ENCODE measurements around the gene FBLN1.
"Not testable (repeated sequence)": the region's sequence is repeated elsewhere in the genome, so short reads cannot be mapped to it uniquely, and the experiment has no call there.

The FBLN1 gene

DNA sequence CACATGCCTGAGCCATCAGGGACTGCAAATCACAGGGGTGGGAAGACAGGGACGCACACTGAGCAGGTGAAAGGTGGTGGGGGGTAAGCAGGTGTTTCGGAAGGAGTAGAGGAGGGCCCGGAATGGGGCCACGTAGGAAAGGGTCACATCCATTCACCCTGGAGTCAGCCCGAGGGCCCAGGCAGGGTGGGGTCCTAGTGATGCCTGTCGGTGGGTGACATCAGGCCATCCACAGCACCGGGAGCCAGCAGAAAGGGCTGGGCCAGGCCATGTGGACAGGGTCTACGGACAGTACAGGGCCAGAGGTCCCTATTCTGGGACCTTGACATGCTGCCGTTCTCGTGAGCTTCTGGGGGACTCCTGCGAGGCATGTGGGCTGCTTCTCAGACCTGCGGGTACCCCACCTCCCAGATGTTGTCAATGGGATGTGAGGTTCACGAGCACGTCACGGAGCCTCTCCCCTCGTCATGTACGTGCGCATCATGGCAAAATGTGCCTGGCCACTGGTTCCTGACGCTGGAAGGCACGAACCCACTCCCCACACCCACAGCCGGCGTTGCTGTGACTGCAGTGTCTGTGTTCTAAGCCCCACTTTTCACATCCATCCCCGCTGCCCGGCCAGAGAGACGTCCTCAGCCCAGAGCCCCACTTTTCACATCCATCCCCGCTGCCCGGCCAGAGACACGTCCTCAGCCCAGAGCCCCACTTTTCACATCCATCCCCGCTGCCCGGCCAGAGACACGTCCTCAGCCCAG lies 84.1 kb downstream of the FBLN1 start:
- no peak for DNase-seq

DNA sequence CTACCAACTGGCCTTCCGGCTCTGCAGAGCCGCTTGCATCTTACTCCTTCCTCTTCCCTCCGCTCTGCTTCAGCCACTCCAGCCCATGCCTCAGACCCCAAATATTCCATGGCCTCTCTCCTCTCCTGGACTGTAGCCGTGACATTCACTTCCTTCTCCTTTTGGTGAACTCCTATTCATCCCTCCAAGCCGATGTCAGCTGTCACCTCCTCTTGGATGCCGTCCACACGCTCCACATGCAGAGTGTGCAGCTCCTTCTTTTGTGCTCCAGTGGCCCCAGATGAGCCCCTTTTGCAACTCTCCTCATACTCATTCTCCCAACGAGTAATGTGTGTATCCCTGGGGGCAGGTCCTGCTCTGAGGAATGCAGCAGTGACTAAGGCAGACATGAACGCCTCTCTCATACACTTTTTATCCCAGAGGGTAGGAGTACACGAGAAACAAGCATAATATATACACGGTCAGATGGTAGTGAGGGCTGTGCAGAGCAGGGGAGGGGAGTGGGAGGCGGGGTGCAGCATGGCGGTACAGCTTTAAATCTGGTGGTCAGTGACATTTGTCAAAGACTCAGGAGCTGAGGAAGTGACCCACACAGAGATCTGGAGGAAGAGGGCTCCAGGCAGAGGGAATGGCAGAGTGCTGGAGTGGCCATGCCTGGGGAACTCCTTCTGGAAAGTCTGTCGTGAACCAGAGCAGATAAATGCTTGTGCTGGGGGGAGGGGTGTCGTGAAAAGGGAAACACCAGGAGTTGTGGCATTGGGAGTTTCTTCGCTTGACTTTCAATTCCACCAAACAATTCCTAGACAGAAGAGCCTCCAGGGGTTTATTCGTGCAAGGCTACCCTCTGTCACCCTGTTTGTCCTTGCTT lies 85.2 kb downstream of the FBLN1 start:
- DNase-seq = no peak

DNA sequence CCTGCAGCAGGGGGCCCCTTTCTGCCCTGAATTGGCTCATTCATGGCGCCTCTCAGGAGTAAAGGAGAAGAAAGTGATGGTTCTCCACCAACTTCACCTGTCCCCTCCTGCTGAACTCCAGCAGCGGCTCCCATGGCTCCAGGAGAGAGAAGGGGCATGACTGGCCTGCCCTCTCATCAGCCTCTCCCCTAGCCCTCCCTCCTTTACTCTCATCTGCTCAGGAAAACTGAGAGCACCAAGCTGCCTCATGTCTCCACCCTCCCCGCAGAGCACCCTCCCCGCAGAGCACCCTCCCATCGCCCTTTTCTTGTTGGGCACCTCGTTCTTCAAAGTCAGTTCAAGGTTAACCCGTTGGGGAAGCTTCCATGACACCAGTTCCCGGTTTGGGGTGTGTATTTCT lies 86.9 kb downstream of the FBLN1 start:
- no peak for DNase-seq

DNA sequence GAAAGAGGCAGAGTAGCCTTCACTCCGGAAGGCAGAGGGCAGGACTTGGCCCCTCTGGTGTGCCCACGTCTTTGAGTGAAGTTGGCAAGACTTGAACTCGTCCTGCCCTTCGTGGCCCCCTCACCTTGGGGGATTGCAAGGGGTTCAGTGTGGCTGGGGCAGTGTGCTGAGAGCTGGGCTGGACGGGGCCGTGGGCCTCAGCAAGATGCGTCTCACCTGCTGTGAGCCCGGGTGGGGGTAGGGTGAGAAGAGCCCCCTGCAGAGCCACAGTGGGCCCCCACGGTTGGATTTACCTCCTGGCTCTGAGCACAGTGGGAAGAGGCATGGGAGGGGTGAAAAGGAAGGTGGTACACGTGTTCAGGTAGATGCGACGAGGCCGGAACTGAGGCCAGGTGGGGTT lies 87.6 kb downstream of the FBLN1 start:
- DNase-seq = no peak

DNA sequence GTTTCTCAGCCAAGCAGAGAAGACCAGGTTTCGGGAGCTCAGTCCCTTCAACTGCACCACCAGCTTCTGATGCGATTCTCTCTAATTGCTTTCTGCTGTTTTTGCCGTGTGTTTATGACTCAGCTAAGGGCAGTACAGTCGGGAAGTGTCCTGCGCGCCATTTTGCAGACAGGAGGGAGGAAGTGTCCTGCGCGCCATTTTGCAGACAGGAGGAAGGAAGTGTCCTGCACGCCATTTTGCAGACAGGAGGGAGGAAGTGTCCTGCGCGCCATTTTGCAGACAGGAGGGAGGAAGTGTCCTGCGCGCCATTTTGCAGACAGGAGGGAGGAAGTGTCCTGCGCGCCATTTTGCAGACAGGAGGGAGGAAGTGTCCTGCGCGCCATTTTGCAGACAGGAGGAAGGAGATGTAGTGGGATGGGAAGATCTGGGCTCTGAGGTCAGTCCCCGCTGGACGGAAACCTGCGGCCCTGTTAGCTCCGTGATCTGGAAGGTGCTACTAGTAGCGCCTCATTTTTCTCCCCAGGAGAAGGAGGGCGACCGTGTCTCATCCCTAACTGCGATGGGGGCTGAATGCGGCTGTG lies 89.0 kb downstream of the FBLN1 start:
- DNase-seq = not testable (repeated sequence)

DNA sequence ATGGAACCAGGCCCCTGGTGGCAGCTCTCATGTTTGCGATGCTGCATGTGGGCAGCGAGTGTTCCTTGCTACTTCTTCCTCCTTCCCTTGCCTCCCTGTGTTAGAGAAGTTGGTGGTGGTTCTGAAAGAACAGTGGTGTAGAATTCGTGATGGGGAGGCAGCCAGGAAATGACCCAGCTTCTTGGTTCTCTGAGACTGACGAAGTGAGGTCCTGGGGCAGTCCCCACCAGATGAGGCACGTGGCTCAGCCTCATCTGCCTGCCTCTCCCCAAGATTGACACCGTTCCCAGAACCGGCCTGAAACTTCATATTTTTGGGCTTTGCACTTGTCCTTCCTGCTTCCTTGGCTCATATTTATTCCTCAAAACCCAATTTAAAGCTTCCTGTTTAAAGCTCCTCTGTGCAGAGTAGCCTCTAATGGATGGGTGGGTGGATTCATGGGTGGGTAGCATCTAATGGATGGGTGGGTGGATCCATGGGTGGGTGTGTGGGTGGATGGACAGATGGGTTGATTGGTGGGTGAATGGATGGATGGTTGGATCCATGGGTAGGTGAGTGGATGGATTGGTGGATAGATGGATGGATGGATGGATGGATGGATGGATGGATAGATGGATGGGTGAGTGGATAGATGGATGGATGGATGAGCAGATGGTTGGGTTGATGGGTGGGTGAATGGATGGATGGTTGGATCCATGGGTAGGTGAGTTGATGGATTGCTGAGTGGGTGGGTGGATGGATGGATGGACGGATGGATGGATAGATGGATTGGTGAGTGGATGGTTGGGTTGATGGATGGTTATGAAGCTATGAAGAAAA lies 91.6 kb downstream of the FBLN1 start:
- DNase-seq = no peak

DNA sequence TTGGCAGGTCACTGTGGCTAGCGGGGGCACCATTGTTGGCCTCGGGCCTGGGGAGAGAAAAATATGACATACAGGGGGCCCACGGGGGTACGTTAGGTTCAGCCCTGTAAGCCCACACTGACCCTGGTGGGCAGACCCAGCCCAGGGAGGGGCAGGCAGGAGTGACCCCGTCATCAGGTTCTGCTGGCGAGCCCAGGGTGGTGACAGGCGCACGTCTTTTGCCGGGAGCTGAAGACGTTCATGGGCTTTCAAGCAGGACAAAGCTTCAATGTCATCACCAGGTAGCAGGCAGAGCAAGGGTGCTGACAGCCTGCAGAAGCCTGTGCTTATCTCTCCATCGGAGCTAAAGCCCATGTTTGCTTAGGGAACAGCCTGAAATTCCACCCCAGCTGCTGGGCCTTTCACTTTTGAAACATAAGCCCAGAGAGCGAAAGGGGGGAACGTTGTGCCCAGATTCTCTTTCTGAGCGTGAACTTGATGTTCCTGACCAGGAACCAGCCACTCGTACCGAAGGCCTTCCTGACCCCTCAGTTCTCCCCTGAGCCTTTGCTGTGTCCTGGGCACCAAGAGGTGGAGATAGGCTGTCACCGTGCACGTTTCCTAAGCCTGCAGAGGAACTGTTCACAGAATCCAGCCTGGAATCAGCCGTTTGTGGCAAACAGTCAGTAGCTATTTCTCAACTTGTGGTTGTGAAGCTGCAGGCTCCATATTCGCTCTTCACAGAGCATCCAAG lies 94.9 kb downstream of the FBLN1 start:
- DNase-seq = no peak

DNA sequence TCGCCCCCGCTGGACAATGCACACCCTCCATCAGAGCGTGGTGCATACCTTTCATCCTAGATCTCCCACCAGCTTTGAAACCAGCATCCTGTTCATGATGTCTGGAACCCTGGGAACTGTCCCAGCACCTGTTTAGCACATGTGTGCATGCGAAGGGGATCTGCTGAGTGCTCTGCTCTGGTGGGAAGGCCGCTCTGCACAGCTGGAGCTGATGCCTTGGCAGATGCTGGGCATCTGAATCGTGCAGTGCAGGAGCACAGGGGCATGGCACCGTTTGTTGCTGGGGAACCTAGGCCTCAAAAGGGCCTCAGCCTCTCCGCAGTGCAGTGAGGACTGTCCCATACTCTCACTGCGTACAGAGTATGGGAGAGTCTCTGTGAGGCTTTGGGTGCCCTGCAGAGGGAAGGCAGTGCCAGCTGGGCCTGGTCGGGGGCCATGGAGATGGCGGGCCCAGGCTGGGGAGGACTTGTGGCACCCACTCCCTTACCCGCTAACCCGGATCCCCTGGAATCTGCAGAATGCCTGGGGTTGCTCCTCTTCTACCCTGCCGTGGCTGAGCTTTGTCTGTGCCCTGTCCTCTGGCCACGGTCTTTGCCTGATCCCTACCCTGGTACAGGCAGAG lies 96.0 kb downstream of the FBLN1 start:
- DNase-seq = no peak

DNA sequence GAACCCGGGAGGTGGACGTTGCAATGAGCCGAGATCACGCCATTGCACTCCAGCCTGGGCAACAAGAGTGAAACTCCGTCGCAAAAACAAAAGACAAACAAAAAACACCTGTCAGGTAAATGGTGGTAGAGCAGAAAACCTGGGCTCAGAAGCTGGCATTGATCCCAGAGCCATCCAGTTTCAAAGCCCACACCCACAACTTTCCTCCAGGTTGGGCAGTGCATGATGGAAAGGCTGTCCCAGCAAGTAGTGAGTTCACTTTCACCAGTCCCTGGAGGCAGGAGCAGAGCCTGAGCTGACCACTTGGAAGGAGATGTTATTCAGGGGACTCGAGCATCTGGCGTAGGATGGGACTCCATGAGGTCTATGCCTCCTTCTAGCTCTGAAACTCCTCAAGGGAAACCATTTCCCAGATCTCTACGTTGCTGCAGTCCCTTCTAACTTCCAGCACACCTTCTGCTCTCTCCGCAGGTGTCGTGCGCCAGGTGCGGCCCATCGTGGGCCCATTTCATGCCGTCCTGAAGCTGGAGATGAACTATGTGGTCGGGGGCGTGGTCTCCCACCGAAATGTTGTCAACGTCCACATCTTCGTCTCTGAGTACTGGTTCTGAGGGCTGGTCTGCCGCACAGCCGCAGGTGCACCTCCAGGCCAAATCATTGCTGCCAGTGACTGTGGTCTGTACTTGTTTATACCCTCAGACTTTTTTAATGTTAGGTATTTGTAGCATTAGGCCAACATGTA lies 97.3 kb downstream of the FBLN1 start:
- DNase-seq = no peak

DNA sequence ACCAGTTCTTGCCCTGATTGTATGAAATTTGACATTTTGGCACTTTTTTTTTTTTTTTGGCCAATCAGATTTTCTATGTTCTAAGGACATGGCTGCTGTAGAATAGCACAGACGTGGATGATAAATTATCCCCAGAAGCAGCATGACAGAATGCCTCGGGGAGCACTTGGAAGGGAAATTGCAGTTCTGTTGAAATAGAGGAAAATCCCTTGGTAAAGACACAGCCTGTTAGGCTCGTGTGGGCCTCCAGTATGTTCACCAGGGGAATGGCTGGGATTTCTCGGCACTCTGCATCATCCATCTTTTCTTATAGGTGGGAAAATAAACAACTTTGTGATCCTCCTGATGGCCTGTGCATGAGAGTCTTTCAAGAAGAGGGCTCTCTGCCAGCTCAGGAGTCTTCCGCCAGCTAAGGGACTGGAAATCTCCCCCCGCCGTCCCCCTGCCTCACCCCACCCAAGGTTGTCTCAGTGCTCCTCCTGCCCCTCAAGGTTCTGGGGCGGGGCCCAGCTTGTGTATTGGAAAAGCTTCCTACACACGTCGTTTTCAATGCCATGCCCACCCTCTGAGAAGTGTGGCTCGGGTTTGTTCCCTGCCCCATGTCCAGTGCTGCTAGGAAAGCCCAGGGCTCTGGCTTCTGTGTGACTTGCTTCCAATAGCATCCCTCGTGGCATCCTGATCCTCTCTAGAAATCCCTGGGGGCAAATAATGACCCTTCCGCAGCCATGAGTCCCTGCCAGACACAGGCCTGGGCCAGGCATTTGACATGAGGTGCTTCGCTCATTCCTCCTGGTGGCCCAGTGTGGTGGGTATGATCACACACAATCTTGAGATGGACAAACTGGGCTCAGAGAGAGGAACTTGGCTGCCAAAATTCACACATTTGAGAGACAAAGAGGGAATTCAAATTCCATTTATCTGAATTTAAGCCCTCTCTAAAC lies 98.4 kb downstream of the FBLN1 start:
- no peak for DNase-seq

DNA sequence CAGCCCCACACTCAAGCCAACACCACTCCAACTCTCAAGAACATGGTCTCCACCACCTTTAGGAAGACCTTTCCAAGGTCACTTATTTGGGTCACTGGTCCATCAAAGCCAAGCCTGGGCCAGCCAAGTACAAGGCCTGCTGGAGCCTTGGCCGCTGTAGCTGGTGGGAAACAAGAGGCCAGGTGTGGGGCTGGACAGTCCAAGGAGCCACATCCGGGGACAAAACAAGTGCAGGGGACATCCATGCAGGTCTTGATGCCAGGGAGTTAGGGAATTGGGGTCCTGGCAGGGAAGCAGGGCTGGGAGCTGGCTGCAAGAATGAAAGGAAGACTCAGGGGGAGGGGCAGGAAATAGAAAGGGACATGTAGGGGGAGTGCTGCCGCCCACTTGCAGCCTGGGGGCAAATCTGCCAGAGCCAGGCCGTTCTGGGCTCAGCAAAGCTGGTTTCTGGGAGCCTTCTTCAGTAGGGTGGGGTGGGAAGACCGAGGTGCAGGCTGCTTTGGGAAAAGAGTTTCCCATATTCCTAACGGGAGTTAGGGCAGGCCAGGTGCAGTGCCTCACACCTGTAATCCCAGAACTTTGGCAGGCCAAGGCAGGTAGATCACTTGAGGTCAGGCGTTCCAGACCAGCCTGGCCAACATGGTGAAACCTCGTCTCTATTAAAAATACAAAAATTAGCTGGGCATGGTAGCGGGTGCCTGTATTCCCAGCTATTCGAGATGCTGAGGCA lies 99.5 kb downstream of the FBLN1 start:
- no peak for DNase-seq

DNA sequence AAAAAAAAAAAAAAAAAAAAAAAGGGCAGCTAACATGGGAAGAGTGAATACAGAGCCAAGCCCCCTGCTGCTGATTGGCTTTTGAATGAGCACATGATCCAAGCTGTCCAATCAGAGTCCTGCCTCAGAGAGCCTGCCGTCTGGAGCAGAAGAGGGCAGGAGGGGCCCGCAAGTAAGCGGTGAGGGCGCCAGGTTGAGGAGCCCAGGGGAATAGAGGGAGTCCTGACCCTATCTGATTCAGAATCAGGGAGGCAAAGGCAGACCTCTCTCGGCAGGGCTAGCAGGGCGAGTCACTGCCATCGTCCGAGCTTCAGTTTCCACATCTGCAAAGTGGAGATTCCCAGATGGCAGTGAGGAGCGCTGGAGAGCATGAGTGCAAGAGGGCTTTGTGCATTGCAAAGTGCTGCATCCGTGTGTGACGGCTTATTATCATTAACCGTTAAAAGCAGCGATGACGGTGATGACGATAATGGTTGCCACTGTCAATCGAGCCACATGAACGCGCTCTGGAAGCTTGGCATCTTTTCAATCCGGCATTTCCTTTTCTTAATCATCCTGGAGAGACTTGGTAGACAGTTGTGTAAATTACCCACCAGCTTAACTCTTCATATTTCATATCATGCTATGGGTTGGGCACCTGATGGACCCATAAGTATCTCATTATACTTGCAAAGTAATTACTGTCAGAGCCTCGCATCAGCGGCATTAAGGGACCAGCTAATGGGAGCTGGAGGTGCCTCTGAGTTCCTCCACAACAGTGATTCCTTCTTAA lies 100.3 kb downstream of the FBLN1 start:
- DNase-seq = no peak

DNA sequence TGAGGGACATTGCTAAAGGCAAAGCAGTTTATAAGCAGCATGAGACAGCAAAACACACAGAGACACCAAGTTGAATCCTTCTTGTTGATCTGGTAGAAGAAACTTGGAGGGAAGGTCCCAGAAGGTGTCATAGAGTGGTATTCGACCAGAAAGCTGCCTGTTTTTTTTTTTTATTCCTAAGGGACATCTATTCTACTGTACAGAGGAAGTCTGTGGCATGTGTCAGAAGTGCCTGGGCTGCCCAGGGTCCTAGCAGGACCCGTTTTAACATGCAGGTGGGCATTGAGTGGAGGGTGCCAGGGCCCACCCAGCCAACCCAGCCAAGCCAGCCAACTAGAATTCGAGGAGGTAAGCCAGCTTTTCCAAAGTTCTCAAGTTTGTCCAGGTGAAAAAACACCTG lies 100.9 kb downstream of the FBLN1 start:
- no peak for DNase-seq

DNA sequence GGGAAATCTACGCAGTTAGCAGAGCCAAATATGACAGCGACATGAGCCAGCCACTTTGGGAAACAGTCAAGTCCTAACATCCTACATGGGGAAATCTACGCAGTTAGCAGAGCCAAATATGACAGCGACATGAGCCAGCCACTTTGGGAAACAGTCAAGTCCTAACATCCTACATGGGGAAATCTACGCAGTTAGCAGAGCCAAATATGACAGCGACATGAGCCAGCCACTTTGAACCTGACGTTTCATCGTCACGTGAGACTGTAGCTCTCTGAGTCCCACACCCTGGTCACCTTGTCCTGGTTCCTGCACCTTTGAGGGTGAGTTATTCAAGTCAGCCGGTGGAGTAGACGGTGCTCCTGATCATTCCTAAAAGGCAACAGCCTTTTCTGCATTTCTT lies 105.4 kb downstream of the FBLN1 start:
- DNase-seq = not testable (repeated sequence)

DNA sequence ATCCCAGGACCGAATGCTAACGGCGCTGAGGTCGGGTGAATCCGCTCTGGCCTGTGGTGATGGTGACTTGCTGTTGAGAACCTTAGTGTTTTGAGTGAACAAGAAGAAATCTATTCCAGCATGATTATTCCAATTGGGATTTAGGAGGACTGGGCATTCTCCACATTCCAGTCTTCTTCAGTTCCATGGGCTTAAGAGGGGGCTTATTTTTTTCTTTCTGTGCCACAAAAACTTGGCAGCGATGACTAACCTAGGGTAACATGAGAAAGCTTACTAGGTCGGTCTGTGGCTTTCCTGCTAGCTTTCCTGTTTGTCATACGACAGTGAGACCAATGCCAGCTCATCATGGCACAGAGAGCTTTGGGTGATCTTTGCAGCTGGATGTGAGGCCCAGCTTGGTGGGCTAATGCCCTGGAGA lies 106.1 kb downstream of the FBLN1 start:
- DNase-seq = peak; percentile 20

DNA sequence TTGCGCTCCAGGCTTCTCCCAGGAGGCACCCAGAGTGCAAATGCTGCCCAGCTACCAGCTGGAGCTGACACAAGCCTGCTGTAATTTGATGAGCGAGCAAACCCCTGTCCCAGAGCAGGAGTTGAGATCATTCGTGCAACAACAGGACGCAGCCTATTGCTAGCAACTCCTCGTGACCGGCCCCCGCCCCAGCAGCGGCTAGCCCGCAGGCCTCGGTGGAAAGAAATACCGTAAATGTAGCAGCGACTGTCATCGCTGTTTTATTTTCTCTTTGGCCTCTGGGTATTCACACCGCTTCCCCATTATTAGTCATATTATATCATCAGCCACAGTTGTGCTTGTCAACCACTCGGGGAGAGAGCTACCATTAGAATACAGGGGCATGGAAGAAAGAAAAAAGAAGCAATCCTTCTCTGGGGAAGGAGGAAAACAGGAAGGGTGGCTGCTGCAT lies 109.8 kb downstream of the FBLN1 start:
- DNase-seq = peak; percentile 17

DNA sequence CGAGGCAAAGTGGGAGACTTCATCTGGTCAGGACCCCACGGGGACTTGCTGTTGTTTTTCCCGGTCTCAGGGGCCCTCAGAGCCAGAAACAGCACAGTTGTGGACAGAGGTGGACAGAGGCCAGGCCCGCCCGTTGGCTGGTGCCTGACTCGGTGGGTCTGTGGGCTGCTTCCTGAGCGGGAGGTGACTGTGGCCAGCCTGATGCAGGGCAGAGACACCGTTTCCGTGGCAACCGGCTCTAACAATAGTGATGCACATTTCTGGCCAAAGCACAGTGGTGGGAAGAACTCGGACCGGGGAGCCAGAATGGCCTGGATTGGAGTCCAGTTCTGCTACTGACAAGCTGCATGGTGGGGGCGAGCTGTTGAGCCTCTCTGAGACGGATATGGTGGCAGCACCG lies 110.3 kb downstream of the FBLN1 start:
- DNase-seq = no peak

DNA sequence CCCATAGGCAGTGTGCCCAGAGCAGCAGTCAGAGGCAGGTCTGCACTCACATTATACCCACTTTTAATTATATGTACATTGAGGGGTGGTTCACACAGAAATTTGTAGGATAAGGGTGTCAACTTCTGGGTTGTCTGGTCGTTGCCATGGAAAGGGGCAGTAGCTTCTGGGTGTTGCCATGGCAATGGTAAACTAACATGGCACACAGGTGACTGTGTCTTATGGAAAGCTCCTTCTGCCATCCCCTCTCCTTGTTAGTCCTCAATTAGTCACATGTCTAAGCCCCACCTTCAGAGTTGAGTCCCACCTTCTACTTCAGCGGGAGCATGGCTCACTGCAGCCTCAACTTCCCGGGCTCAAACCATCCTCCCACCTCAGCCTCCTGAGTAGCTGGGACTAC lies 112.7 kb downstream of the FBLN1 start:
- no peak for DNase-seq
